Testis (tissue), 2 donors: ENCODE measurements around the gene DDOST.

Experiments used
- POLR2A ChIP-seq: fragments of 450-650 bp; IDR thresholded peaks from one replicate; pipeline ENCODE4 v1.6.1; 2017; ENCODE audit warnings: antibody characterized with exemption, mild to moderate bottlenecking, moderate library complexity
- TF ChIP-seq, protein P1 (sequence below), 3 experiments: fragments of 450-650 bp in 2 of 3; fragments of 200-600 bp in 1 of 3; sonication (generic) in 1 of 3; IDR thresholded peaks; one replicate each; pipeline ENCODE4 v1.5.1; 2016 to 2019; ENCODE audit warnings: antibody characterized with exemption in 3 of 3, mild to moderate bottlenecking in 2 of 3, moderate library complexity in 1 of 3

DNA sequence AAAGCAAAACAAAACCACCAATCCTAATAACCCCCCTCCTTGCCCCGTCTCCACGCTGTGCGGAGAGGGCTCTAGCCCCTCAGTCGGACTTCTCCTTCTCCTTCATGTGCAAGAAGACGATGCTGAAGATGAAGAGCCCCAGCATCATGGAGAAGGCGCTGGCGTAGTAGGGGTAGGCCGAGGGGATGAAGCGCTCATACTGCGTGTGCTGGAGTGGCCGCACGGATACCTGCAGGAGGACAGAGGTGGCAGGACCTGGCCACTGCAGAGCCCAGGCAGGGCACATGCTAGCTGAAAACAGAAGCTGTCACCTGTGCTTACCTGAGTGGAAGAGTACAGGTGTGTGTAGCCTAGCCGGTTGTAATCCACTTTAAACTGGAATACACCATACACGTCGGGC lies 8.9 kb downstream of the DDOST start:
- TF ChIP-seq, protein P1, sequence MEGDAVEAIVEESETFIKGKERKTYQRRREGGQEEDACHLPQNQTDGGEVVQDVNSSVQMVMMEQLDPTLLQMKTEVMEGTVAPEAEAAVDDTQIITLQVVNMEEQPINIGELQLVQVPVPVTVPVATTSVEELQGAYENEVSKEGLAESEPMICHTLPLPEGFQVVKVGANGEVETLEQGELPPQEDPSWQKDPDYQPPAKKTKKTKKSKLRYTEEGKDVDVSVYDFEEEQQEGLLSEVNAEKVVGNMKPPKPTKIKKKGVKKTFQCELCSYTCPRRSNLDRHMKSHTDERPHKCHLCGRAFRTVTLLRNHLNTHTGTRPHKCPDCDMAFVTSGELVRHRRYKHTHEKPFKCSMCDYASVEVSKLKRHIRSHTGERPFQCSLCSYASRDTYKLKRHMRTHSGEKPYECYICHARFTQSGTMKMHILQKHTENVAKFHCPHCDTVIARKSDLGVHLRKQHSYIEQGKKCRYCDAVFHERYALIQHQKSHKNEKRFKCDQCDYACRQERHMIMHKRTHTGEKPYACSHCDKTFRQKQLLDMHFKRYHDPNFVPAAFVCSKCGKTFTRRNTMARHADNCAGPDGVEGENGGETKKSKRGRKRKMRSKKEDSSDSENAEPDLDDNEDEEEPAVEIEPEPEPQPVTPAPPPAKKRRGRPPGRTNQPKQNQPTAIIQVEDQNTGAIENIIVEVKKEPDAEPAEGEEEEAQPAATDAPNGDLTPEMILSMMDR (IDR thresholded peaks at IDR 0.05): no peak
- no peak for TF ChIP-seq POLR2A
